ENCODE results near the gene EPS15. TPM values are rescaled to one million over a fixed set of nuclear protein-coding genes. Genes with fewer than 3 reads are reported as not detected.

The EPS15 gene
- total RNA-seq, 2 donors from 2014 or later: 123 to 197 TPM

DNA sequence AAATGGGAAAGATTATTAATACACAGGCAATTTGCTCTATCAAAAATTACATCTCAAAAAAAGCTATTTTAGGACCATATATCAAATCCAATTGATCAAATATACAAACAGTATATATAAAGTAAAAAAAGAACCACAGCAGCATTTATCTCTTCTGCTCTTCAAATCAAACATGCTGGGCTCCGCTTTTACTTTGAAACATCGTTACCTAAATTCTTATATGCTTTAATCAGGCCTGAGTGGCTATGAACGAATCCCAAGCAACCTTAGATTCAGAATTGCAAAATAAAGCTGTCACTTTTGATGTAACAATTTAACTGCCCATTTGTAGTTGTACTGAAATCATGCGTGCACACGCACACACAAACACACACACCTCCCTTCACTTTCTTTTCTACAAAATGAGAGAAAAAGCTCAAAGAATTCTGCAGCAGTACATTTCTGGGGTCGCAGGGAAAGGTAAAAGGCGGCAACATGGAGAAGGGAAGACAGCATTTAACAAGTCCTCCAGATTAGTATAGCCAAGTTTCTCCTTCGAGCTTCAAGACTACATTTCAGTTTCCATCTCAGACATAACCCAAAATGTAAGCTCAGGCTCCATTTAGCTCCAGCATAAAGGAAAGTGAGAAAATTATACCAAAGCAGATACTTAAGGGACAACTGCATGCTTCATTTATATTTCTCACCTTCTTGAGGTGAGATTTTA is 96.5 kb downstream of the EPS15 start:
- Histone ChIP-seq H3K27ac (peak overlapping the region in 1 of 2 donors; percentile 40), H3K36me3 (no peaks in the 10 kb centered on the region), H3K4me1 (ENCODE audit: control insufficient read depth in 1 of 2, low read depth in 2 of 2) (peaks cover 15 to 38% of the 10 kb centered on the region in 2 donors), H3K9me3 (no peaks in the 10 kb centered on the region), H3K4me3 (peak overlapping the region; percentile 58), H3K27me3 (replicated peaks; ENCODE audit: insufficient read depth) (no peaks in the 10 kb centered on the region)
- ATAC-seq (ENCODE audit: insufficient number of reproducible peaks, low FRiP score, low read depth) (no peak), DNase-seq (ENCODE audit: low spot score) (no peak)
- TF ChIP-seq, protein P1, sequence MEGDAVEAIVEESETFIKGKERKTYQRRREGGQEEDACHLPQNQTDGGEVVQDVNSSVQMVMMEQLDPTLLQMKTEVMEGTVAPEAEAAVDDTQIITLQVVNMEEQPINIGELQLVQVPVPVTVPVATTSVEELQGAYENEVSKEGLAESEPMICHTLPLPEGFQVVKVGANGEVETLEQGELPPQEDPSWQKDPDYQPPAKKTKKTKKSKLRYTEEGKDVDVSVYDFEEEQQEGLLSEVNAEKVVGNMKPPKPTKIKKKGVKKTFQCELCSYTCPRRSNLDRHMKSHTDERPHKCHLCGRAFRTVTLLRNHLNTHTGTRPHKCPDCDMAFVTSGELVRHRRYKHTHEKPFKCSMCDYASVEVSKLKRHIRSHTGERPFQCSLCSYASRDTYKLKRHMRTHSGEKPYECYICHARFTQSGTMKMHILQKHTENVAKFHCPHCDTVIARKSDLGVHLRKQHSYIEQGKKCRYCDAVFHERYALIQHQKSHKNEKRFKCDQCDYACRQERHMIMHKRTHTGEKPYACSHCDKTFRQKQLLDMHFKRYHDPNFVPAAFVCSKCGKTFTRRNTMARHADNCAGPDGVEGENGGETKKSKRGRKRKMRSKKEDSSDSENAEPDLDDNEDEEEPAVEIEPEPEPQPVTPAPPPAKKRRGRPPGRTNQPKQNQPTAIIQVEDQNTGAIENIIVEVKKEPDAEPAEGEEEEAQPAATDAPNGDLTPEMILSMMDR (IDR thresholded peaks at IDR 0.05): no peak

DNA sequence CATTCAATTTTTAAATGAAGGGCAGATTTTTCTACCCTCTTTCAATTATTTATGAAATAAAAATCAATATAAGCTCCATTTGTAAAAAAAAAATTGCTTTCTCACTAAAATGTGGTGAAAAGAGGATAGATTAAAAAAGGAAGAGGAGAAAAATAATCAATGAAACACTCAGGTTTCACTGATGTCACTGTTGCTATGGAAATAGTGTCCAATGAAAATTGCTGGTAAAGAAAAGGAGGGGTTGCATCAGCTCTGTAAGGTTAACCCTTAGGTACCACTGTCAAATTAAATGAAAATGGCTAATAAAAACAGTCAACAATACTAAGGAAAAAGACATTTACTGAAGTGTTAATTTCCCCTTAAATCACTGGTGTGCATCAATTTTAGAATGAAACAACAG is 97.1 kb downstream of the EPS15 start:
- DNase-seq (ENCODE audit: low spot score) (no peak), ATAC-seq (ENCODE audit: insufficient number of reproducible peaks, low FRiP score, low read depth) (peak; percentile 56)
- Histone ChIP-seq H3K27me3 (replicated peaks; ENCODE audit: insufficient read depth) (no peaks in the 10 kb centered on the region), H3K36me3 (no peaks in the 10 kb centered on the region), H3K4me1 (ENCODE audit: control insufficient read depth in 1 of 2, low read depth in 2 of 2) (peaks cover 21 to 44% of the 10 kb centered on the region in 2 donors), H3K9me3 (no peaks in the 10 kb centered on the region), H3K27ac (peak overlapping the region in 1 of 2 donors; percentile 40), H3K4me3 (peak overlapping the region; percentile 58)
- TF ChIP-seq, protein P1 (IDR thresholded peaks at IDR 0.05): no peak

DNA sequence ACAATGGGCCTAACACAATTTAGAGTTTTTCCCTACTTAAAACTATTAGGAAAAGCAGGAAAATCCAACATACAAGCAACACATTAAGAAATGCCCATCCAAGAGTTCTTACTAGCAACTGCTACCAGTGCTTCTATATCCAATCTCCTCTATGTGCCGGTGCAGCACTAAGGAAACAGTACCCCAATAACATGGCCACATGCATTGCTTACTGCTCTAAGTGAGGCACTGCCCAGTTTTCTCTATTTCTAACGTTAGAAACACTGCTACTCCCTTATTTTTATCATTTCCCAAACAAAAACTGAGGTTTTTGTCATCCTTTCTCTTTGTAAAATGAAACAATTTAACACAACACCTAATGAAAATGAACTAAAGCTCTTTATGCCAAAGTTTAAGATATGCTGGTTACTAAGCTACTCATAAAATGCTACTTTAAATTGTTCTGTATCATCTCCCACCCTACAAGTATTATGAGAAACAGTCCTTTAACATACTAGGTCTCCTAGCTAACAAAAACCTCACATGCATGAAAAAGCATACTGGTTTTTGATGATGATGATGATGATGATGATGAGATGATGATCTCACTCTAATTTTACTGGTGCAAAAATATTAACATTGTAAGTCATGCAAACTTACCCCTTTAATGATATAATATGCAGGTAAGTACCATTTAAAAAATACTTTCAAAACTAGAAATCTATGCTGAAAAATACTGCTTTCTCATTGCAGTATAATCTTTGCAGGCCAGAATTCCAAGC is 98.0 kb downstream of the EPS15 start:
- no peak for ATAC-seq (ENCODE audit: insufficient number of reproducible peaks, low FRiP score, low read depth)
- Histone ChIP-seq H3K36me3 (no peaks in the 10 kb centered on the region), H3K4me3 (no peak overlapping the region), H3K27me3 (replicated peaks; ENCODE audit: insufficient read depth) (no peaks in the 10 kb centered on the region), H3K4me1 (ENCODE audit: control insufficient read depth in 1 of 2, low read depth in 2 of 2) (peaks cover 28 to 50% of the 10 kb centered on the region in 2 donors), H3K27ac (peak overlapping the region in 1 of 2 donors; percentile 31), H3K9me3 (no peaks in the 10 kb centered on the region)
- no peak for DNase-seq (ENCODE audit: low spot score)
- TF ChIP-seq, protein P1 (IDR thresholded peaks at IDR 0.05): no peak

DNA sequence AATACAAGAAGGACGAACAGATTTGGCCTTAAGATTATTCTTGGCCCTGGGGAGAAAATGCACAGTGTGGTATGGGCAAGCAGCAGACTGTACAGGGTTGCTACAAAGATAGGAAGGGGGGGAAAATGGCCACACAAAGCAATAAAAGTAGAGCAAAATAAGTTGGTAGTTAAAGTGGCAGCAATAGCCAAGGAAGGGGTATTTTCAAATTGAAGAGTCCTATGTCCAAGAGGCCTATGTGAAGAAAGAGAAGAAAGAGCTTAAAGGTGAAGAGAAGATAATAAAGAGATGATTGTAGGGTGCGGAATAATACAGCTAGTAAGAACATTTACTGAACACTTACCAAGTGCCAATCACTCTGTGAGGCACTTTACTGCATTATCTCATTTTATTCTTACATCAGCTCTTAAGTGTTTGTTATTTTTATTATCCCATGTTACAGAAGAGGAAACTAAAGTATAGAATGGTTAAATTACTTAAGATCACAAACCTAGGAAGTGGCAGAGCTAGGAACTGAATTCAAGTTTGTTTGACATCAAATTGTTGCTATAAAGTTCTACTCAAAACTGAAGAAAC is 100.6 kb downstream of the EPS15 start:
- TF ChIP-seq, protein P1 (IDR thresholded peaks at IDR 0.05): no peak
- no peaks in the 10 kb centered on the region for H3K36me3 ChIP-seq
- H3K9me3 ChIP-seq: no peaks in the 10 kb centered on the region
- no peak for ATAC-seq (ENCODE audit: insufficient number of reproducible peaks, low FRiP score, low read depth)
- peak overlapping the region; percentile 84 to 87 for H3K27ac ChIP-seq
- no peak for DNase-seq (ENCODE audit: low spot score)
- H3K27me3 ChIP-seq (replicated peaks; ENCODE audit: insufficient read depth): no peaks in the 10 kb centered on the region
- peaks cover 31 to 52% of the 10 kb centered on the region in 2 donors for H3K4me1 ChIP-seq (ENCODE audit: control insufficient read depth in 1 of 2, low read depth in 2 of 2)
- no peak overlapping the region for H3K4me3 ChIP-seq

Measured in thoracic aorta (tissue), 2 donors.